Naive thymus-derived CD4-positive, alpha-beta T cell (primary cell): Measurements from ENCODE around the gene EXO1. TPM values are rescaled to one million over a fixed set of nuclear protein-coding genes. Genes with fewer than 3 reads are reported as not detected.
"Not testable (repeated sequence)": the region's sequence is repeated elsewhere in the genome, so short reads cannot be mapped to it uniquely, and the experiment has no call there.

Source experiments
- ATAC-seq: fragments of 150-1000 bp; cut with Tn5 transposase; 2 replicates; pipeline ENCODE4 v1.10.0; 2021; ENCODE audit warnings: mild to moderate bottlenecking, moderate library complexity
- CTCF ChIA-PET: fragments of 350-600 bp; sonication (Branson Sonifier 250); formaldehyde crosslinking; loops from one replicate; lab custom pipeline; 2021; ENCODE audit warnings: antibody characterized with exemption; lab: Charles Lee
- POLR2A ChIA-PET: fragments of 350-600 bp; sonication (Branson Sonifier 250); formaldehyde crosslinking; loops from one replicate; lab custom pipeline; 2021; ENCODE audit warnings: antibody characterized with exemption, inconsistent platforms; lab: Charles Lee
- DNase-seq, 9 donors: peaks; one replicate each; pipeline versions ENCODE4 v3.0.0 to v3.0.0-alpha.2; 2020 to 2022; ENCODE audit warnings: mixed read lengths in 1 of 9
- H3K27ac ChIP-seq: one replicate; pipeline ENCODE4 v1.7.0; 2013; ENCODE audit warnings: mild to moderate bottlenecking, low read depth, low read length, moderate library complexity
- H3K27me3 ChIP-seq, 2 donors: one replicate each; pipeline ENCODE4 v1.7.0; 2013; ENCODE audit warnings: low read length in 2 of 2, mild to moderate bottlenecking in 2 of 2, moderate library complexity in 2 of 2; ENCODE audit not compliant: control insufficient read depth in 2 of 2, insufficient read depth in 2 of 2
- H3K36me3 ChIP-seq, 3 experiments: 1 replicate in 2 of 3; 2 replicates in 1 of 3; pipeline ENCODE4 v1.7.0; 2013; ENCODE audit warnings: low read length in 3 of 3, mild to moderate bottlenecking in 3 of 3, moderate library complexity in 1 of 3; ENCODE audit not compliant: insufficient read depth in 3 of 3, control insufficient read depth in 2 of 3
- H3K4me1 ChIP-seq, 2 donors: one replicate each; pipeline ENCODE4 v1.7.0; 2013; ENCODE audit warnings: low read length in 2 of 2, mild to moderate bottlenecking in 2 of 2, moderate library complexity in 1 of 2; ENCODE audit not compliant: control insufficient read depth in 2 of 2, insufficient read depth in 2 of 2
- H3K4me3 ChIP-seq: 2 replicates; pipeline ENCODE4 v1.7.0; 2013; ENCODE audit warnings: mild to moderate bottlenecking, low read length
- H3K9me3 ChIP-seq, 3 experiments: 1 replicate in 2 of 3; 2 replicates in 1 of 3; pipeline ENCODE4 v1.7.0; 2013; ENCODE audit warnings: low read length in 3 of 3; ENCODE audit not compliant: control insufficient read depth in 2 of 3
- H3K27ac Mint-ChIP-seq, 9 donors: one replicate each; pipeline ENCODE4 v1.8.0; 2020 to 2022; ENCODE audit warnings: mixed read lengths in 9 of 9, mild to moderate bottlenecking in 8 of 9, moderate library complexity in 5 of 9, inconsistent platforms in 2 of 9
- H3K27me3 Mint-ChIP-seq, 5 donors: one replicate each; pipeline ENCODE4 v1.8.0; 2021 to 2022; ENCODE audit warnings: mixed read lengths in 5 of 5, mild to moderate bottlenecking in 1 of 5
- H3K36me3 Mint-ChIP-seq, 5 donors: one replicate each; pipeline ENCODE4 v1.8.0; 2020 to 2022; ENCODE audit warnings: mixed read lengths in 5 of 5, mild to moderate bottlenecking in 3 of 5, inconsistent platforms in 1 of 5
- H3K4me1 Mint-ChIP-seq, 7 donors: one replicate each; pipeline ENCODE4 v1.8.0; 2020 to 2022; ENCODE audit warnings: mixed read lengths in 7 of 7, mild to moderate bottlenecking in 3 of 7, inconsistent platforms in 1 of 7
- H3K4me3 Mint-ChIP-seq, 10 donors: one replicate each; pipeline ENCODE4 v1.8.0; 2020 to 2022; ENCODE audit warnings: mild to moderate bottlenecking in 10 of 10, mixed read lengths in 10 of 10, moderate library complexity in 6 of 10, inconsistent platforms in 2 of 10
- H3K9me3 Mint-ChIP-seq, 11 donors: one replicate each; pipeline ENCODE4 v1.8.0; 2020 to 2022; ENCODE audit warnings: mixed read lengths in 11 of 11, mild to moderate bottlenecking in 4 of 11, inconsistent platforms in 1 of 11, moderate library complexity in 1 of 11
- intact Hi-C, 2 donors: fragments of 100-400 bp; cut with micrococcal nuclease; formaldehyde crosslinking; loops; one replicate each; pipeline ENCODE4 v1.15.1; 2023
- polyA plus RNA-seq, 2 donors: library from polyadenylated mRNA; unstranded; fragments of 300-500 nt; fragmentation: Illumina TruSeq; gene quantifications; one replicate each; pipeline ENCODE4 v1.2.3, GENCODE V29; 2021
- total RNA-seq, 6 experiments: library from RNA in 5 of 6; stranded (reverse) in 5 of 6; gene quantifications; 1 replicate in 5 of 6; 2 replicates in 1 of 6; pipeline ENCODE4 v1.2.3 and lab custom pipeline; 2021 to 2026

The EXO1 gene
- total RNA-seq (10 to 100 TPM in 1 of 5 experiments, 1 to 10 TPM in 2, under 1 TPM in 2; 0.11 to 29.8 (median 1.0) TPM), polyA plus RNA-seq (not detected), total RNA-seq (lab: John Stamatoyannopoulos, UW) (0.94 reads per million)

DNA sequence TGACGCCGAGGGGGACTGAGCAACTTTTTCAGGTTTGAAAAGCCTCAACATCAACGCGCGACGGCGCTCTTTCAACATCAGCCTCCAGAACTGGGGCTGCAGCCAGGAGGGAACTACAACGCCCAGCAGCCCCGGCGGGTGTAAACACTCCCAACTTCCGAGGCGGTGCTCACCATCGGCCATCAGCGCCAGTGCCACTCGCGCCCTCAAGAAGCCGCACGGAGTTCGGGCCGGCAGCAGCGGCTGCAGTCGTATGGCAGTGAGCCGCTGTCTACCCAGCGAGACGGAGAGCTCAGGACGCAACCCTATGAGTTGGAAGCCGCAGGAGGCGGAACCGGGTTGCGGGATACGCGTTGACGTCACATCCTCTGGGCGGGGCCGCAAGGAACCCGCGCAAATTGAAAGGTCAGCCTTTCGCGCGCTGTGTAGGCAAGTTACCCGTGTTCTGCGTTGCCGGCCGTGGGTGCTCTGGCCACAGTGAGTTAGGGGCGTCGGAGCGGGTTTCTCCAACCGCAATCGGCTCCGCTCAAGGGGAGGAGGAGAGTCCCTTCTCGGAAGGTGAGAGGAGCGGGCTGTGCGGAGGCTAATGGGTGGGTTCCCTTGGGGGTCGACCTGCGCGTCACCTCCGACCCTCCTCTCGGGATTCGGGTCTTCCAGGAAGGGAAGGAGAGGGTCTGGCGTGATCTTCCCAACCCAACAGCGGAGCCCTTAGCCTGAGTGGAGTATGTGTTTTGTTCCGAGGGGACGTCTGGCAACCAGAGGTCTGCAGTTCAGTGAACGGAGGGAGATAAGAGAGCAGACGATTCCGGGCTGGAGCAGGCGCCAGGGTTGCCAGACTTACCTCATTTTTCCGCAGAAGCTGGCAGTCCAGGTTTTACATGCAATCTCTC lies at the start of gene EXO1:
Gene EXO1, plus strand, starts transcription at position 409 of the 890 bp plus-strand sequence. CDS start 2,222 bp downstream, outside the sequence.
- Histone ChIP-seq H3K27ac (peak within 1 kb of the TSS; percentile 96), H3K4me1 (peaks cover 6 to 12% of the 10 kb centered on the region in 2 donors), H3K4me3 (peak within 1 kb of the TSS; percentile 96), H3K9me3 (no peaks in the 10 kb centered on the region), H3K36me3 (peaks cover 0 to 3% (median 0%) of the 10 kb centered on the region in 3 experiments), H3K27me3 (no peaks in the 10 kb centered on the region)
- ChIA-PET POLR2A (interaction anchor here (0.6 to 1.2 kb wide), 3 partner anchors 11 to 221 kb away, joined by 3 to 4 read pairs (median 3); no protein-coding TSS in a partner anchor), CTCF (interaction anchor here (1.3 to 1.5 kb wide), 2 partner anchors 10 to 237 kb away, joined by 4 read pairs; no protein-coding TSS in a partner anchor)
- H3K9me3 Mint-ChIP-seq, result no peaks in the 10 kb centered on the region
- H3K4me3 Mint-ChIP-seq, result peak within 1 kb of the TSS; percentile 87 to 99 (median 96)
- peak; percentile 84 to 92 (median 89) for DNase-seq
- H3K36me3 Mint-ChIP-seq, result peaks cover 0 to 2% (median 0%) of the 10 kb centered on the region in 5 donors
- peak within 1 kb of the TSS; percentile 95 to 99 (median 99) for H3K27ac Mint-ChIP-seq
- H3K4me1 Mint-ChIP-seq, result peaks cover 7 to 42% (median 17%) of the 10 kb centered on the region in 7 donors
- intact Hi-C loops, result loop anchor here (1.0 to 5.0 kb wide), 10 partner anchors 150 to 1479 kb away; partner anchors contain the start of genes CEP170 (in 2 of the 2), CHML (in 2 of the 2), FH (in 2 of the 2) and OPN3 (in 2 of the 2)
- peak; percentile 99 for ATAC-seq
- H3K27me3 Mint-ChIP-seq, result peaks cover 0 to 8% (median 0%) of the 10 kb centered on the region in 5 donors

DNA sequence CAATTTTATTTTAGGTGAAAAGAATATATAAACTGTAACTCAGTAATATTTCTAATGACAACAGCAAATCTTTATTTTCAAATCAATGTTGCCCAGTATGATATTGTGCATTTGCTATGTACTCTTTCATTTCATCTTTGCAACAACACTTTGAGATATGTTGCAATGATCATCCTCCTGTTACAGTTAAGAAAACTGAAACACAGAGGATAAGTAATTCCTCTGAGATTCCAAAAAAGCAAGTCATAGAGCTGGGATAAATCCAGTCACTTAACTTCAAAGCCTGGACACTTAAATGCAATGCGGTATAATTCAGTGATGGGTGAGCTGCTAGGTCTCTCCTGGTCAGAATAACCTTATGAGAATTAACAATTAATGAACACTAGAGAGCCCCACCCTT lies 48.6 kb upstream of the EXO1 start:
- H3K4me1 Mint-ChIP-seq, result no peaks in the 10 kb centered on the region
- H3K36me3 Mint-ChIP-seq, result no peaks in the 10 kb centered on the region
- no peak overlapping the region for H3K4me3 Mint-ChIP-seq
- Histone ChIP-seq H3K27ac (no peak overlapping the region), H3K9me3 (no peaks in the 10 kb centered on the region), H3K36me3 (no peaks in the 10 kb centered on the region), H3K4me3 (no peak overlapping the region), H3K4me1 (no peaks in the 10 kb centered on the region), H3K27me3 (peaks cover 0 to 2% of the 10 kb centered on the region in 2 donors)
- ChIA-PET POLR2A (no interaction called here), CTCF (no interaction called here)
- no peak for DNase-seq
- no peaks in the 10 kb centered on the region for H3K9me3 Mint-ChIP-seq
- H3K27me3 Mint-ChIP-seq, result peaks cover 0 to 21% (median 5%) of the 10 kb centered on the region in 5 donors
- intact Hi-C loops, result no loop called here
- ATAC-seq, result no peak
- H3K27ac Mint-ChIP-seq, result no peak overlapping the region

DNA sequence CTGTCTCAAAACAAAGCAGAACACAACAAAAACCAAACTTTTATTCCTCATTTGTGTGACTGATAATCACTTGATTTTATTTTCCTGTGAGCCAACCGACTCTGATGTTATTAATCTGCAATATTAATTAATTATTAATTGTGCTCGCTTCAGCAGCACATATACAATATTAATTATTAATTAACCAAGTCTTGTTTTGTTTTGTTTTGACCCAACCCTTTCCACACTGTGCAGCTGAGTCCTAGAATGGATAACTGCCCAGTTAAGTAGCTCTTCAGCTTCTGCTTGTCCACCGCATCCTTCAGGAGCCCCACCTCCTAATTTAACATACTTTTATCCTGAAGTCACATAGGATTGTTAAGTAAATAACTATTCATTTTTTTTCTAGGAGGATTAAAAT lies 47.4 kb upstream of the EXO1 start:
- Mint-ChIP-seq H3K4me3 (no peak overlapping the region), H3K27me3 (peaks cover 0 to 21% (median 5%) of the 10 kb centered on the region in 5 donors), H3K36me3 (no peaks in the 10 kb centered on the region), H3K9me3 (no peaks in the 10 kb centered on the region), H3K4me1 (no peaks in the 10 kb centered on the region), H3K27ac (no peak overlapping the region)
- Histone ChIP-seq H3K27ac (no peak overlapping the region), H3K9me3 (no peaks in the 10 kb centered on the region), H3K4me3 (no peak overlapping the region), H3K36me3 (no peaks in the 10 kb centered on the region), H3K4me1 (no peaks in the 10 kb centered on the region), H3K27me3 (peaks cover 0 to 2% of the 10 kb centered on the region in 2 donors)
- POLR2A ChIA-PET, result no interaction called here
- CTCF ChIA-PET, result no interaction called here
- no peak for DNase-seq
- intact Hi-C loops, result no loop called here
- no peak for ATAC-seq

DNA sequence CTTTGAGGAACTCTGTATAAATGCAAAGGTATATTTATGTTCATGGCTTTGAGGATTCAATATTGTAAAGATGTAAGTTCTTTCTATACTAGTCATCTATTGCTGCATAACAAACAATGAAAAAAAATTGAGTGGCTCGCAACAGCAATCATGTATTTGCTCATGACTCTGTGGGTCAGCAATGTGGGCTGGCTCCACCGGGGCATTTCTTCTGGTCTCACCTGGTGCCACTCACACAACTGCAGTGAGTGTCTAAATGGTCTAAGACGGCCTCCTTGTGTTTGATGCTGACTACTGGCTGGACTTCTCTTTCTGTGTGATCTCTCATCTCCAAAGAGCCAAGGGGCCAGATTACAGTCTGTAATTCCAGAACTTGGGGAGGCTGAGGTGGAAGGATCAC lies 45.1 kb upstream of the EXO1 start:
- no peaks in the 10 kb centered on the region for H3K36me3 ChIP-seq
- H3K27ac ChIP-seq, result no peak overlapping the region
- Mint-ChIP-seq H3K27ac (no peak overlapping the region), H3K36me3 (no peaks in the 10 kb centered on the region), H3K27me3 (peaks cover 0 to 21% (median 5%) of the 10 kb centered on the region in 5 donors), H3K4me3 (no peak overlapping the region), H3K9me3 (no peaks in the 10 kb centered on the region), H3K4me1 (no peaks in the 10 kb centered on the region)
- peaks cover 0 to 2% of the 10 kb centered on the region in 2 donors for H3K27me3 ChIP-seq
- POLR2A ChIA-PET, result no interaction called here
- no peak for DNase-seq
- H3K4me1 ChIP-seq, result no peaks in the 10 kb centered on the region
- H3K9me3 ChIP-seq, result no peaks in the 10 kb centered on the region
- ATAC-seq, result no peak
- H3K4me3 ChIP-seq, result no peak overlapping the region
- CTCF ChIA-PET, result interaction anchor here (0.6 kb wide), 1 partner anchor 41 kb away, joined by 3 read pairs; no protein-coding TSS in a partner anchor
- intact Hi-C loops, result no loop called here

DNA sequence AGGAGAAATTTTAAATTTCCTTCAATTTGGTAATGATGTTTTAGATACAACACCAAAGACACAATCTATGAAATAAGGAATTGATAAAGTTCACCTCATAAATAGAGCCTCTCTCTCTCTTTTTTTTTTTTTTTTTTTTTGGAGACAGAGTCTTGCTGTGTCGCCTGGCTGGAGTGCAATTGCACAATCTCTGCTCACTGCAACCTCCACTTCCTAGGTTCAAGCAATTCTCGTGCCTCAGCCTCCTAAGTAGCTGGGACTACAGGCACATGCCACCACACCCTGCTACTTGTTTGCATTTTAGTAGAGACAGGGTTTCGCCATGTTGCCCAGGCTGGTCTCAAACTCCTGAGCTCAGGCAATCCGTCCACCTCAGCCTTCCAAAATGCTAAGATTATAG lies 43.3 kb upstream of the EXO1 start:
- H3K9me3 ChIP-seq, H3K4me1 ChIP-seq, H3K36me3 ChIP-seq, H3K27me3 ChIP-seq, H3K27ac Mint-ChIP-seq, DNase-seq, H3K36me3 Mint-ChIP-seq, H3K4me3 Mint-ChIP-seq, POLR2A ChIA-PET, H3K27ac ChIP-seq, H3K4me1 Mint-ChIP-seq, H3K4me3 ChIP-seq, H3K9me3 Mint-ChIP-seq, intact Hi-C loops, ATAC-seq: not testable (repeated sequence)
- CTCF ChIA-PET, result interaction anchor here (0.8 kb wide), 1 partner anchor 177 kb away, joined by 3 read pairs; no protein-coding TSS in a partner anchor
- H3K27me3 Mint-ChIP-seq, result peaks cover 0 to 25% (median 5%) of the 10 kb centered on the region in 5 donors

DNA sequence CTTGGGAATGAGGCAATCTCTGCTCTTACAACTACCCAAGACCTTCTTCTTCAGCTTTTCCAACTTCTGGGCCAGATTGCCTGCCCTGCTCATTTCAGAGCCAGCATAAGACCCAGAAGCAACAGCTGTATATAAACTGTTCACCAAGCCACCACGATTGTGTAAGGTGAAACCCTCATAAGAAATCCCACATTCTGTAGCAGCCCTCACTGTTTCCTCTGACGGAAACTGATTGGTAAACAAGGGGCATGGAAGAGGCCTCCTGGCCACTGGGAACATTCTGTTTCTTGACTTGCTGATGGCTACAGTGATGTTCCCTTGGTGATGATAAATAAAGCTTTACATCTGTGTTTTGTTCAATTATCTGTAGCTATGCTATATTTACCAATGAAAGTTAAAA lies 39.7 kb upstream of the EXO1 start:
- CTCF ChIA-PET, result no interaction called here
- no peak for ATAC-seq
- no peaks in the 10 kb centered on the region for H3K9me3 ChIP-seq
- no peak overlapping the region for H3K4me3 ChIP-seq
- no peak for DNase-seq
- Mint-ChIP-seq H3K9me3 (no peaks in the 10 kb centered on the region), H3K4me3 (no peak overlapping the region), H3K27me3 (peaks cover 0 to 13% (median 2%) of the 10 kb centered on the region in 5 donors), H3K36me3 (no peaks in the 10 kb centered on the region), H3K27ac (no peak overlapping the region), H3K4me1 (peaks cover 0 to 2% (median 0%) of the 10 kb centered on the region in 7 donors)
- no peaks in the 10 kb centered on the region for H3K36me3 ChIP-seq
- no peak overlapping the region for H3K27ac ChIP-seq
- intact Hi-C loops, result no loop called here
- no peaks in the 10 kb centered on the region for H3K4me1 ChIP-seq
- H3K27me3 ChIP-seq, result no peaks in the 10 kb centered on the region
- POLR2A ChIA-PET, result no interaction called here
